HCT116 (cell line): ENCODE measurements around the gene PGRMC2. TPM values are rescaled to one million over a fixed set of nuclear protein-coding genes. Genes with fewer than 3 reads are reported as not detected.

Experiments used
- ATAC-seq: fragments of 200-7000 bp; cut with Tn5 transposase; 2 replicates; pipeline ENCODE4 v1.9.1; 2020; ENCODE audit warnings: mild to moderate bottlenecking, moderate library complexity
- BruUV-seq: library from RNA; stranded (reverse); fragments of 400-500 nt; replicated peaks from 2 replicates; lab custom pipeline; 2021; lab: Mats Ljungman, UMichigan
- CTCF ChIA-PET: fragments of 300-600 bp; sonication (Branson Sonifier 250); formaldehyde crosslinking; loops from one replicate; lab custom pipeline; 2021; ENCODE audit warnings: antibody characterized with exemption; lab: Charles Lee
- POLR2A ChIA-PET: fragments of 300-600, 350-600 bp; sonication (Branson Sonifier 250); formaldehyde crosslinking; loops from one replicate; lab custom pipeline; 2021; ENCODE audit warnings: antibody characterized with exemption; lab: Charles Lee
- RAD21 ChIA-PET, 2 experiments: fragments of 300-600 bp; sonication (Branson Sonifier 250); formaldehyde crosslinking; loops; one replicate each; lab custom pipeline; 2023; ENCODE audit warnings: low total read pairs in 2 of 2; ENCODE audit not compliant: uncharacterized antibody in 2 of 2, unreplicated experiment in 2 of 2, low non-redundant PET in 1 of 2; lab: Charles Lee
- DNase-seq: peaks from one replicate; pipeline ENCODE4 v3.0.0-alpha.2; 2010; ENCODE audit warnings: low read depth, low spot score
- H2AFZ ChIP-seq: fragments of 200-600 bp; shearing (Covaris generic), sonication (generic); 2 replicates; pipeline ENCODE4 v1.6.1; 2017; ENCODE audit warnings: low read depth, mixed run types, mixed read lengths, antibody characterized with exemption, low read length; ENCODE audit not compliant: poor library complexity, severe bottlenecking
- H3K27ac ChIP-seq: 2 replicates; pipeline ENCODE4 v1.5.1; 2012; ENCODE audit warnings: low read depth, low read length
- H3K27me3 ChIP-seq: fragments of 200-600 bp; sonication (generic); 2 replicates; pipeline ENCODE4 v1.6.1; 2016; ENCODE audit warnings: mixed run types, low read length, mixed read lengths; ENCODE audit not compliant: insufficient read depth
- H3K36me3 ChIP-seq, 2 experiments: fragments of 200-500 bp in 1 of 2; fragments of 200-600 bp in 1 of 2; sonication (Bioruptor generic) in 1 of 2; sonication (generic) in 1 of 2; 2 replicates each; pipeline versions ENCODE4 v1.5.1 to v1.6.1; 2014 to 2016; ENCODE audit warnings: low read length in 2 of 2, inconsistent platforms in 1 of 2, mixed read lengths in 1 of 2, mixed run types in 1 of 2; ENCODE audit not compliant: insufficient read depth in 2 of 2, control insufficient read depth in 1 of 2
- H3K4me1 ChIP-seq, 2 experiments: fragments of 200-600 bp in 1 of 2; sonication (generic) in 1 of 2; 2 replicates each; pipeline versions ENCODE4 v1.5.1 to v1.6.1; 2012 to 2017; ENCODE audit warnings: low read length in 2 of 2, inconsistent platforms in 1 of 2, mild to moderate bottlenecking in 1 of 2, mixed read lengths in 1 of 2, mixed run types in 1 of 2, moderate library complexity in 1 of 2; ENCODE audit not compliant: insufficient read depth in 2 of 2, control insufficient read depth in 1 of 2
- H3K4me2 ChIP-seq: fragments of 200-600 bp; sonication (generic); 2 replicates; pipeline ENCODE4 v1.6.1; 2017; ENCODE audit warnings: mixed run types, low read length, mixed read lengths
- H3K4me3 ChIP-seq, 2 experiments: fragments of 200-600 bp in 1 of 2; sonication (generic) in 1 of 2; replicated peaks in 1 of 2; 2 replicates each; pipeline ENCODE4 v1.5.1; 2011 to 2016; ENCODE audit warnings: low read length in 2 of 2, control low read depth in 1 of 2, low read depth in 1 of 2, mild to moderate bottlenecking in 1 of 2, mixed read lengths in 1 of 2, mixed run types in 1 of 2
- H3K79me2 ChIP-seq: fragments of 200-600 bp; sonication (generic); 2 replicates; pipeline ENCODE4 v1.6.1; 2017; ENCODE audit warnings: mild to moderate bottlenecking, mixed run types, low read length, moderate library complexity, mixed read lengths; ENCODE audit not compliant: insufficient read depth
- H3K9ac ChIP-seq: fragments of 200-600 bp; sonication (generic); 2 replicates; pipeline ENCODE4 v1.6.1; 2016; ENCODE audit warnings: low read length, mixed read lengths
- H3K9me2 ChIP-seq: fragments of 200-600 bp; sonication (generic), shearing (Covaris generic); 2 replicates; pipeline ENCODE4 v1.6.1; 2017; ENCODE audit warnings: mixed run types, mild to moderate bottlenecking, moderate library complexity; ENCODE audit not compliant: insufficient read depth
- H3K9me3 ChIP-seq, 2 experiments: fragments of 200-500 bp in 1 of 2; fragments of 200-600 bp in 1 of 2; sonication (Bioruptor generic) in 1 of 2; sonication (generic) in 1 of 2; 2 replicates each; pipeline ENCODE4 v1.6.1; 2014 to 2017; ENCODE audit warnings: low read length in 2 of 2, mixed read lengths in 2 of 2, inconsistent platforms in 1 of 2, low read depth in 1 of 2, mild to moderate bottlenecking in 1 of 2, mixed run types in 1 of 2, moderate library complexity in 1 of 2; ENCODE audit not compliant: control insufficient read depth in 1 of 2, insufficient read depth in 1 of 2
- H4K20me1 ChIP-seq: fragments of 200-600 bp; sonication (generic), shearing (Covaris generic); 2 replicates; pipeline ENCODE4 v1.6.1; 2017; ENCODE audit warnings: mixed run types, mild to moderate bottlenecking, moderate library complexity; ENCODE audit not compliant: insufficient read depth
- CBX3 ChIP-seq: IDR thresholded peaks from 2 replicates; pipeline ENCODE4 v1.6.1; 2012; ENCODE audit warnings: low read depth
- EGR1 ChIP-seq: IDR thresholded peaks from 2 replicates; pipeline ENCODE4 v1.6.1; 2012; ENCODE audit warnings: low read depth
- ELF1 ChIP-seq: IDR thresholded peaks from 2 replicates; pipeline ENCODE4 v1.6.1; 2012; ENCODE audit warnings: low read depth, borderline replicate concordance
- EZH2 ChIP-seq: fragments of 200-600 bp; sonication (generic); IDR thresholded peaks from 2 replicates; pipeline ENCODE4 v1.6.1; 2017; ENCODE audit warnings: antibody characterized with exemption, mixed run types
- FOSL1 ChIP-seq: IDR thresholded peaks from 2 replicates; pipeline ENCODE4 v1.6.1; 2012; ENCODE audit warnings: low read depth
- JUND ChIP-seq: IDR thresholded peaks from 2 replicates; pipeline ENCODE4 v1.6.1; 2012
- POLR2A ChIP-seq: IDR thresholded peaks from 2 replicates; pipeline ENCODE4 v1.7.0; 2011; ENCODE audit warnings: borderline replicate concordance; ENCODE audit not compliant: insufficient read depth, insufficient read length; ENCODE audit errors: extremely low read depth
- POLR2AphosphoS5 ChIP-seq: IDR thresholded peaks from 2 replicates; pipeline ENCODE4 v1.6.1; 2011; ENCODE audit warnings: mild to moderate bottlenecking, low read depth, low read length, moderate library complexity
- RAD21 ChIP-seq: IDR thresholded peaks from 2 replicates; pipeline ENCODE4 v1.6.1; 2012; ENCODE audit warnings: low read depth, mild to moderate bottlenecking
- SP1 ChIP-seq: IDR thresholded peaks from 2 replicates; pipeline ENCODE4 v1.6.1; 2012; ENCODE audit warnings: low read depth
- SRF ChIP-seq: IDR thresholded peaks from 2 replicates; pipeline ENCODE4 v1.6.1; 2012; ENCODE audit warnings: low read depth
- TCF7L2 ChIP-seq: IDR thresholded peaks from 2 replicates; pipeline ENCODE4 v1.7.0; 2011; ENCODE audit warnings: borderline replicate concordance, inconsistent platforms; ENCODE audit not compliant: insufficient read depth, insufficient read length; ENCODE audit errors: extremely low read depth
- YY1 ChIP-seq: IDR thresholded peaks from 2 replicates; pipeline ENCODE4 v1.6.1; 2011; ENCODE audit warnings: low read length, low read depth, moderate library complexity, mild to moderate bottlenecking; ENCODE audit not compliant: insufficient replicate concordance; ENCODE audit errors: extremely low read depth
- ZFX ChIP-seq: fragments of 450-650 bp; IDR thresholded peaks from 2 replicates; pipeline ENCODE4 v1.6.1; 2017
- ZNF274 ChIP-seq: fragments of 200-500 bp; sonication (Bioruptor generic); IDR thresholded peaks from 2 replicates; pipeline ENCODE4 v1.6.1; 2014; ENCODE audit warnings: mild to moderate bottlenecking, low read depth, low read length, inconsistent platforms
- intact Hi-C: fragments of 100-400 bp; cut with micrococcal nuclease; formaldehyde crosslinking; loops from 2 replicates; pipeline ENCODE4 v1.10.0; 2022
- total RNA-seq: library from RNA; stranded (reverse); gene quantifications from one replicate; pipeline ENCODE4 v1.2.1, GENCODE V29; 2021; ENCODE audit not compliant: unreplicated experiment
- TF ChIP-seq, protein P1 (sequence below), 3 experiments: fragments of 200-600 bp in 1 of 3; sonication (generic) in 1 of 3; IDR thresholded peaks in 2 of 3; conservative IDR thresholded peaks in 1 of 3; 2 replicates each; pipeline ENCODE4 v1.5.1; 2012 to 2017; ENCODE audit warnings: low read depth in 2 of 3, low read length in 2 of 3, antibody characterized with exemption in 1 of 3, borderline replicate concordance in 1 of 3, control low read depth in 1 of 3, mild to moderate bottlenecking in 1 of 3, mixed read lengths in 1 of 3, mixed run types in 1 of 3, moderate library complexity in 1 of 3; ENCODE audit not compliant: insufficient read depth in 1 of 3
- TF ChIP-seq, protein P2 (sequence below): IDR thresholded peaks from 2 replicates; pipeline ENCODE4 v1.6.1; 2012
- TF ChIP-seq, protein P3 (sequence below): IDR thresholded peaks from 2 replicates; pipeline ENCODE4 v1.6.1; 2011; ENCODE audit warnings: mild to moderate bottlenecking, low read length, moderate library complexity; ENCODE audit not compliant: insufficient replicate concordance; ENCODE audit errors: extremely low read depth
- TF ChIP-seq, protein P4 (sequence below): IDR thresholded peaks from 2 replicates; pipeline ENCODE4 v1.6.1; 2012

The PGRMC2 gene
- total RNA-seq, 1 experiment from 2014 or later, result 52.3 TPM

DNA sequence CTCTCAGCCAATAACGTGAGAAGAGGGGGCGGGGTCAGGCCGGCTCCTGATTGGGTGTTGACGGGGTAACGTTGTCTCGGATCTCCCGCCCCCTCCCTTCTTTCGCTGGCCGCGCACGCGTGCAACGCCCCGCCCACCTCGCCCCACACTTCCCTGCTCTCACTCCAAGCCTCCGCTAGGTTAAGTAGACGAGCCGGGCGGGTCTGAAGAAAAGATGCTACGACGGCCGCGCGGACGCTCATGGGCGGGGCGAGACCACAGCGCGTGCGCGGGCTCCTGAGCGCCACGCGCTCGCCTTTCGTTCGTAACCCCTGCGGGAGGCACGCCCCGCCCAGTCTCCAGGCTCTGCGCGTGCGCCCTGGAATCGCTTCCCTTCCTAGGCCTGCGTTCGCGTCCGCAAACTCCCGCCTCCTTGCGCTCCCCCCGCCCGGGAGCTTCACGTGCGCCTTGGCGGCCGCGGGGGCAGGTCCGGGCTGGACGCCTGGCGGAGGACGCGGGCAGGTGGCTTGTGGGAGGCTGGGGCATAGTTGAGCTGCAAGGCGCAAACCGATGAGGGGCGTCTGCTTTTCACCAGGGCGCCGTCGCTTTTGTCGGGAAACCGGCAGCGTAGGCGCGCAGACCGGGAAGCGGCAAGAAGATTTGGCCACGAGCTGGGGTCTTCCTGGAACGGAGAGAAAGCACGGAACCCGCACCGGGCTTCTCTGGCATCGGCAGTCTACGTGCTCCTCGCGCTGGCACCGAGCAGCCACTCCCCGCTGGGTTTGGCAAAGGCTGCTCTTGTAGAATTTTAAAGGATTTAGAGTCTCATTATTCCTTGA lies 467 bp upstream of the PGRMC2 start:
- Histone ChIP-seq H3K9me2 (no peaks in the 10 kb centered on the region), H3K79me2 (peaks cover 40% of the 10 kb centered on the region), H3K36me3 (no peaks in the 10 kb centered on the region), H2AFZ (no peak overlapping the region), H3K27me3 (no peaks in the 10 kb centered on the region), H3K9me3 (no peaks in the 10 kb centered on the region), H3K4me3 (peak overlapping the region; percentile 74 to 80), H3K27ac (peak overlapping the region; percentile 63), H3K9ac (peak overlapping the region; percentile 80), H3K4me1 (peaks cover 10 to 19% of the 10 kb centered on the region in 2 experiments; a peak in 3 of 4 replicates), H3K4me2 (peak overlapping the region; percentile 89), H4K20me1 (no peaks in the 10 kb centered on the region)
- POLR2A ChIA-PET, result interaction anchor here (0.5 to 0.7 kb wide), 2 partner anchors 99 to 105 kb away, joined by 3 read pairs; no protein-coding TSS in a partner anchor
- CTCF ChIA-PET, result interaction anchor here (0.8 kb wide), 1 partner anchor 9 kb away, joined by 3 read pairs; no protein-coding TSS in a partner anchor
- ATAC-seq (peak; percentile 90), DNase-seq (peak; percentile 94)
- BruUV-seq, result TSS peak; percentile 81
- RAD21 ChIA-PET, result no interaction called here
- intact Hi-C loops, result loop anchor here (5.0 to 10.0 kb wide), 3 partner anchors 223 to 524 kb away; partner anchors contain the start of gene LARP1B
- TF ChIP-seq, protein P1, sequence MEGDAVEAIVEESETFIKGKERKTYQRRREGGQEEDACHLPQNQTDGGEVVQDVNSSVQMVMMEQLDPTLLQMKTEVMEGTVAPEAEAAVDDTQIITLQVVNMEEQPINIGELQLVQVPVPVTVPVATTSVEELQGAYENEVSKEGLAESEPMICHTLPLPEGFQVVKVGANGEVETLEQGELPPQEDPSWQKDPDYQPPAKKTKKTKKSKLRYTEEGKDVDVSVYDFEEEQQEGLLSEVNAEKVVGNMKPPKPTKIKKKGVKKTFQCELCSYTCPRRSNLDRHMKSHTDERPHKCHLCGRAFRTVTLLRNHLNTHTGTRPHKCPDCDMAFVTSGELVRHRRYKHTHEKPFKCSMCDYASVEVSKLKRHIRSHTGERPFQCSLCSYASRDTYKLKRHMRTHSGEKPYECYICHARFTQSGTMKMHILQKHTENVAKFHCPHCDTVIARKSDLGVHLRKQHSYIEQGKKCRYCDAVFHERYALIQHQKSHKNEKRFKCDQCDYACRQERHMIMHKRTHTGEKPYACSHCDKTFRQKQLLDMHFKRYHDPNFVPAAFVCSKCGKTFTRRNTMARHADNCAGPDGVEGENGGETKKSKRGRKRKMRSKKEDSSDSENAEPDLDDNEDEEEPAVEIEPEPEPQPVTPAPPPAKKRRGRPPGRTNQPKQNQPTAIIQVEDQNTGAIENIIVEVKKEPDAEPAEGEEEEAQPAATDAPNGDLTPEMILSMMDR (IDR thresholded peaks at IDR 0.05 in 2 of 3, conservative IDR thresholded peaks at IDR 0.05 in 1 of 3; ENCODE audit: borderline replicate concordance in 1 of 3, insufficient read depth in 1 of 3, low read depth in 2 of 3, low read length in 2 of 3), result 0 out of 6 replicates have a peak, but pooled peaks of 1 of the 3 experiments have one; percentile 1
- TF ChIP-seq YY1 (no peak), ZFX (no peak), EZH2 (no peak), POLR2A (no peak), POLR2AphosphoS5 (peak; percentile 70), SRF (no peak; the same call in 1 of the 2 replicates), CBX3 (peak; percentile 90), SP1 (peak; percentile 74), RAD21 (no peak), TCF7L2 (peak; percentile 64), JUND (no peak), ELF1 (no peak), ZNF274 (no peak), EGR1 (peak; percentile 78), FOSL1 (no peak)
- TF ChIP-seq, protein P2, sequence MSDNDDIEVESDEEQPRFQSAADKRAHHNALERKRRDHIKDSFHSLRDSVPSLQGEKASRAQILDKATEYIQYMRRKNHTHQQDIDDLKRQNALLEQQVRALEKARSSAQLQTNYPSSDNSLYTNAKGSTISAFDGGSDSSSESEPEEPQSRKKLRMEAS, result peak; percentile 99
- TF ChIP-seq, protein P3, sequence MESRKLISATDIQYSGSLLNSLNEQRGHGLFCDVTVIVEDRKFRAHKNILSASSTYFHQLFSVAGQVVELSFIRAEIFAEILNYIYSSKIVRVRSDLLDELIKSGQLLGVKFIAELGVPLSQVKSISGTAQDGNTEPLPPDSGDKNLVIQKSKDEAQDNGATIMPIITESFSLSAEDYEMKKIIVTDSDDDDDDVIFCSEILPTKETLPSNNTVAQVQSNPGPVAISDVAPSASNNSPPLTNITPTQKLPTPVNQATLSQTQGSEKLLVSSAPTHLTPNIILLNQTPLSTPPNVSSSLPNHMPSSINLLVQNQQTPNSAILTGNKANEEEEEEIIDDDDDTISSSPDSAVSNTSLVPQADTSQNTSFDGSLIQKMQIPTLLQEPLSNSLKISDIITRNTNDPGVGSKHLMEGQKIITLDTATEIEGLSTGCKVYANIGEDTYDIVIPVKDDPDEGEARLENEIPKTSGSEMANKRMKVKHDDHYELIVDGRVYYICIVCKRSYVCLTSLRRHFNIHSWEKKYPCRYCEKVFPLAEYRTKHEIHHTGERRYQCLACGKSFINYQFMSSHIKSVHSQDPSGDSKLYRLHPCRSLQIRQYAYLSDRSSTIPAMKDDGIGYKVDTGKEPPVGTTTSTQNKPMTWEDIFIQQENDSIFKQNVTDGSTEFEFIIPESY, result no peak
- TF ChIP-seq, protein P4, sequence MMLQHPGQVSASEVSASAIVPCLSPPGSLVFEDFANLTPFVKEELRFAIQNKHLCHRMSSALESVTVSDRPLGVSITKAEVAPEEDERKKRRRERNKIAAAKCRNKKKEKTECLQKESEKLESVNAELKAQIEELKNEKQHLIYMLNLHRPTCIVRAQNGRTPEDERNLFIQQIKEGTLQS, result no peak
